ENCODE results near the gene AGBL4.

Gene AGBL4

GRCh38 chr1:48610628-48611542 is 1412.9 kb downstream of the AGBL4 start:
- H3K4me3 ChIP-seq (replicated peaks; ENCODE audit: low read depth, low read length), result no peak overlapping the region
- no peak for TF ChIP-seq CTCF (IDR thresholded peaks at IDR 0.05; ENCODE audit: low read depth, low read length, missing control alignments)
- no peak for DNase-seq (ENCODE audit: extremely low read depth, low read depth)

DNA sequence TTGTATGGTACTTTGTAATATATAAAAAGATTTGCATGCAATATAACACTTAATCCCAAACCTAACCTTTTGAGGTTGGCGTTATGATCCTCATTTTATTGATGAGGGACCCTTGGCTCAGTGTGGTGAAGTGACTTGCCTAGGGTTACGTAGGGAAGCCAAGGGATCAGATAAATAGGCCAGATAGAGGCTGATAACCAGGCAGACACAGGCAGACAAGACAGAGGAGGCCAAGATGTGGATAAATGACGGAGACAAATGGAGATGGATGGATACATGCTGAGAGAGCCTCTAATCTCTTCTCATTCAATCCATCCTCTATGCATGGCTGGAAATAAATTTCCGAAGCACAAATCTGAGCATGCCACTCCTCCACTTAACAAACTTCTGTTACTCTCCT is 1414.9 kb downstream of the AGBL4 start:
- H3K4me3 ChIP-seq (replicated peaks; ENCODE audit: low read depth, low read length), result no peak overlapping the region
- DNase-seq (ENCODE audit: extremely low read depth, low read depth), result no peak
- TF ChIP-seq CTCF (IDR thresholded peaks at IDR 0.05; ENCODE audit: low read depth, low read length, missing control alignments), result no peak

- DNase-seq (ENCODE audit: extremely low read depth, low read depth), result no peak
- no peak overlapping the region for H3K4me3 ChIP-seq (replicated peaks; ENCODE audit: low read depth, low read length)
- TF ChIP-seq CTCF (IDR thresholded peaks at IDR 0.05; ENCODE audit: low read depth, low read length, missing control alignments), result no peak
Measured at GRCh38 chr1:48603222-48603621, 1420.5 kb downstream of the AGBL4 start.

GRCh38 chr1:48602349-48602748 is 1421.4 kb downstream of the AGBL4 start:
- TF ChIP-seq CTCF (IDR thresholded peaks at IDR 0.05; ENCODE audit: low read depth, low read length, missing control alignments), result no peak
- H3K4me3 ChIP-seq (replicated peaks; ENCODE audit: low read depth, low read length), result no peak overlapping the region
- no peak for DNase-seq (ENCODE audit: extremely low read depth, low read depth)

DNA sequence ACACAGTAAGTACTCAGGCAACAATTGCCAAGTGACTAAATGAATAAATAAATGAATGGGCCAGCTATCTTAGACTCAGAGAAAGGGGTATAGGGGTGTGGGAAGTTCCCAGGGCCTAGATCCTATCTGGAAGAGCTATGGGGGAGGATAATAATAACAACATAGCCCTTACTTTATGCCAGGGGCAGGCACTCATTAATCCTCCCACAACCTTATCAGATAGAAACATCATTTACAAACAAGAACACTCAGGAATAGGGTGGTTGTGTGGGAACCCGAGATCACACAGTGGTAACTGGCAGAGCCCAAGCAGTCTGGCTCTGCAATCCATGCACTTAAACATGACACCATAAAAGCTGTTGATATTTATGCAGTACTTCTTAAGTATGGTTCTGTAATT is 1423.6 kb downstream of the AGBL4 start:
- DNase-seq (ENCODE audit: extremely low read depth, low read depth), result no peak
- H3K4me3 ChIP-seq (replicated peaks; ENCODE audit: low read depth, low read length), result no peak overlapping the region
- TF ChIP-seq CTCF (IDR thresholded peaks at IDR 0.05; ENCODE audit: low read depth, low read length, missing control alignments), result no peak

- no peak overlapping the region for H3K4me3 ChIP-seq (replicated peaks; ENCODE audit: low read depth, low read length)
- no peak for TF ChIP-seq CTCF (IDR thresholded peaks at IDR 0.05; ENCODE audit: low read depth, low read length, missing control alignments)
- no peak for DNase-seq (ENCODE audit: extremely low read depth, low read depth)
Measured at GRCh38 chr1:48597663-48598062, 1426.1 kb downstream of the AGBL4 start.
